HepG2 (cell line): ENCODE data around the gene BEST3. TPM values are rescaled to one million over a fixed set of nuclear protein-coding genes. Genes with fewer than 3 reads are reported as not detected.
A peak's percentile ranks its signal among the peaks of the same experiment; 100 is the strongest.

ENCODE experiments used
- CTCF ChIP-seq: sonication (generic); formaldehyde crosslinking; IDR thresholded peaks from 2 replicates; pipeline ENCODE4 v1.5.0; 2020; ENCODE audit warnings: mild to moderate bottlenecking, missing genetic modification reagents, moderate library complexity
- GABPA ChIP-seq, 2 experiments: IDR thresholded peaks; 2 replicates each; pipeline ENCODE4 v1.6.1; 2011 to 2016; ENCODE audit warnings: low read depth in 2 of 2, low read length in 1 of 2, missing biosample characterization in 1 of 2, missing genetic modification characterization in 1 of 2
- HDAC2 ChIP-seq: sonication (generic); formaldehyde crosslinking; IDR thresholded peaks from 2 replicates; pipeline ENCODE4 v1.4.0; 2020; ENCODE audit warnings: missing genetic modification reagents
- HNRNPK ChIP-seq: fragments of 200-400 bp; formaldehyde crosslinking; IDR thresholded peaks from 2 replicates; pipeline ENCODE4 v1.6.1; 2018; ENCODE audit warnings: low read length, low read depth, moderate library complexity, mild to moderate bottlenecking; ENCODE audit not compliant: poor library complexity, severe bottlenecking
- KDM2A ChIP-seq: sonication (generic); formaldehyde crosslinking; IDR thresholded peaks from 2 replicates; pipeline ENCODE4 v1.4.0; 2020; ENCODE audit warnings: low read depth, missing genetic modification reagents, borderline replicate concordance
- KLF16 ChIP-seq, 2 experiments: sonication (generic) in 1 of 2; formaldehyde crosslinking in 1 of 2; IDR thresholded peaks; 2 replicates each; pipeline versions ENCODE4 v1.6.1 to v1.8.0; 2016 to 2023; ENCODE audit warnings: missing genetic modification reagents in 2 of 2, missing compliant biosample characterization in 1 of 2
- KLF6 ChIP-seq: IDR thresholded peaks from 2 replicates; pipeline ENCODE4 v1.8.0; 2016; ENCODE audit warnings: missing biosample characterization, missing genetic modification reagents
- MED1 ChIP-seq: sonication (generic); formaldehyde crosslinking; IDR thresholded peaks from 2 replicates; pipeline ENCODE4 v1.4.0; 2020; ENCODE audit warnings: missing genetic modification reagents
- PCBP1 ChIP-seq: fragments of 200-400 bp; formaldehyde crosslinking; IDR thresholded peaks from 2 replicates; pipeline ENCODE4 v1.6.1; 2017; ENCODE audit warnings: mild to moderate bottlenecking, low read depth, low read length, borderline replicate concordance
- POGZ ChIP-seq: sonication (generic); formaldehyde crosslinking; IDR thresholded peaks from 2 replicates; pipeline ENCODE4 v1.4.0; 2020; ENCODE audit warnings: mild to moderate bottlenecking, missing genetic modification reagents
- ZFY ChIP-seq: sonication (generic); formaldehyde crosslinking; IDR thresholded peaks from 2 replicates; pipeline ENCODE4 v1.4.0; 2020; ENCODE audit warnings: missing genetic modification reagents
- ZNF407 ChIP-seq: sonication (generic); formaldehyde crosslinking; IDR thresholded peaks from one replicate; pipeline ENCODE4 v1.5.1; 2020; ENCODE audit warnings: mild to moderate bottlenecking, missing genetic modification reagents; ENCODE audit errors: not compliant biosample characterization
- ZNF563 ChIP-seq: sonication (generic); formaldehyde crosslinking; IDR thresholded peaks from 2 replicates; pipeline ENCODE4 v1.8.0; 2022; ENCODE audit warnings: mild to moderate bottlenecking, moderate library complexity, missing genetic modification reagents
- ZNF574 ChIP-seq: sonication (generic); formaldehyde crosslinking; IDR thresholded peaks from 2 replicates; pipeline ENCODE4 v1.4.0; 2020; ENCODE audit warnings: missing genetic modification reagents
- ZNF777 ChIP-seq: sonication (generic); formaldehyde crosslinking; IDR thresholded peaks from 2 replicates; pipeline ENCODE4 v1.4.0; 2020; ENCODE audit warnings: missing genetic modification reagents
- polyA plus RNA-seq, 8 experiments: library from polyadenylated mRNA; depleted of rRNA in 3 of 8; stranded (reverse) in 7 of 8; unstranded in 1 of 8; fragments of >200 nt; fragmentation: Illumina TruSeq in 4 of 8; extraction: Trizol in 4 of 8; gene quantifications; 2 replicates each; pipeline versions ENCODE4 v1.2.1 to v1.2.3, GENCODE V29; 2011 to 2016; ENCODE audit warnings: low read depth in 4 of 8, missing spikeins in 1 of 8, mixed read lengths in 1 of 8; ENCODE audit not compliant: insufficient read depth in 1 of 8
- total RNA-seq, 5 experiments: library from RNA; depleted of rRNA; stranded (reverse); fragments of >200 nt; fragmentation: Illumina TruSeq; extraction: Trizol; gene quantifications; 2 replicates each; pipeline ENCODE4 v1.2.3, GENCODE V29; 2016; ENCODE audit warnings: low read depth in 1 of 5

BEST3 gene
- total and polyA plus RNA-seq, 2 of the 13 experiments (the other 11 are each of a cell fraction or from before 2014, with no cell fraction given) = not detected

- TF ChIP-seq ZNF407 (CRISPR knock-in tag) (peak; percentile 21), HNRNPK (peak; percentile 15), MED1 (CRISPR knock-in tag) (peak; percentile 39; the same call in 1 of the 2 replicates), KLF16 (CRISPR knock-in tag; IDR thresholded peaks at IDR 0.05) (no peak), ZNF777 (peak; percentile 67), HDAC2 (0 out of 2 replicates have a peak, but pooled peaks have one; percentile 15), KDM2A (CRISPR knock-in tag) (peak; percentile 58; the same call in 1 of the 2 replicates), KLF6 (CRISPR knock-in tag) (peak; percentile 39; the same call in 1 of the 2 replicates), POGZ (peak; percentile 10; the same call in 1 of the 2 replicates), PCBP1 (no peak), GABPA (IDR thresholded peaks at IDR 0.05; ENCODE audit: low read depth, low read length) (0 out of 2 replicates have a peak, but pooled peaks have one; percentile 4), GABPA (CRISPR knock-in tag; IDR thresholded peaks at IDR 0.05; ENCODE audit: low read depth) (no peak), ZNF563 (peak; percentile 29), ZFY (CRISPR knock-in tag) (peak; percentile 86), ZNF574 (peak; percentile 30; the same call in 1 of the 2 replicates), CTCF (CRISPR knock-in tag) (peak; percentile 77)
These were observed 39.5 kb upstream of the BEST3 start, which contains the start of gene RAB3IP (continued) for GRCh38 chr12:69738351-69739286.
